Smooth muscle cell (in vitro differentiated cells): ENCODE data around the gene AUNIP. TPM values are rescaled to one million over a fixed set of nuclear protein-coding genes. Genes with fewer than 3 reads are reported as not detected.

Experiments used
- DNase-seq: peaks from one replicate; lab custom pipeline; 2025; ENCODE audit not compliant: unreplicated experiment; lab: John Stamatoyannopoulos, UW
- H2AFZ ChIP-seq: fragments of 200-600 bp; sonication (generic); 2 replicates; pipeline ENCODE4 v1.6.0; 2016; ENCODE audit warnings: antibody characterized with exemption, low read depth, mild to moderate bottlenecking
- H3F3A ChIP-seq: fragments of 200-600 bp; sonication (generic); 2 replicates; pipeline ENCODE4 v1.6.0; 2017; ENCODE audit warnings: antibody characterized with exemption, low read depth
- H3K27ac ChIP-seq: fragments of 200-600 bp; sonication (generic); 2 replicates; pipeline ENCODE4 v1.5.1; 2016; ENCODE audit warnings: low read depth, mild to moderate bottlenecking
- H3K27me3 ChIP-seq: fragments of 200-600 bp; sonication (generic); 2 replicates; pipeline ENCODE4 v1.6.1; 2016; ENCODE audit warnings: low read depth, mild to moderate bottlenecking
- H3K36me3 ChIP-seq: fragments of 200-600 bp; sonication (generic); 2 replicates; pipeline ENCODE4 v1.5.1; 2016; ENCODE audit warnings: low read depth
- H3K4me1 ChIP-seq: fragments of 200-600 bp; sonication (generic); 2 replicates; pipeline ENCODE4 v1.5.1; 2016; ENCODE audit warnings: low read depth
- H3K4me2 ChIP-seq: fragments of 200-600 bp; sonication (generic); 2 replicates; pipeline ENCODE4 v1.6.0; 2016; ENCODE audit warnings: mild to moderate bottlenecking
- H3K4me3 ChIP-seq: fragments of 200-600 bp; sonication (generic); 2 replicates; pipeline ENCODE4 v1.5.1; 2016; ENCODE audit warnings: mild to moderate bottlenecking
- H3K79me2 ChIP-seq: fragments of 200-600 bp; sonication (generic); 2 replicates; pipeline ENCODE4 v1.6.0; 2016; ENCODE audit warnings: low read depth, mild to moderate bottlenecking
- H3K9ac ChIP-seq: fragments of 200-600 bp; sonication (generic); 2 replicates; pipeline ENCODE4 v1.6.0; 2016; ENCODE audit warnings: low read depth
- H3K9me3 ChIP-seq: fragments of 200-600 bp; sonication (generic); replicated peaks from 2 replicates; pipeline ENCODE4 v1.5.1; 2016; ENCODE audit warnings: low read depth
- H4K20me1 ChIP-seq: fragments of 200-600 bp; sonication (generic); 2 replicates; pipeline ENCODE4 v1.6.0; 2016; ENCODE audit warnings: low read depth
- WGBS: methylation state at CpG from one replicate; pipeline ENCODE4 v1.1.7; 2016; ENCODE audit warnings: low lambda C conversion rate; 5-methylcytosine and 5-hydroxymethylcytosine counted together
- polyA plus RNA-seq: library from polyadenylated mRNA; unstranded; fragments of >200 nt; fragmentation: Nextera tagmentation; extraction: Ambion mirVana; gene quantifications from 2 replicates; pipeline ENCODE4 v1.2.1, GENCODE V29; 2016
- total RNA-seq: library from RNA; depleted of rRNA; stranded (reverse); fragments of >200 nt; gene quantifications from 2 replicates; pipeline ENCODE4 v1.2.3, GENCODE V29; 2014
- TF ChIP-seq, protein P1 (sequence below): fragments of 200-600 bp; sonication (generic); IDR thresholded peaks from 2 replicates; pipeline ENCODE4 v1.5.1; 2017; ENCODE audit warnings: borderline replicate concordance, mild to moderate bottlenecking, antibody characterized with exemption; ENCODE audit not compliant: insufficient read depth, poor library complexity, severe bottlenecking

AUNIP gene
- total and polyA plus RNA-seq, 2 experiments from 2014 or later, result 0.18 to 1.3 TPM

DNA sequence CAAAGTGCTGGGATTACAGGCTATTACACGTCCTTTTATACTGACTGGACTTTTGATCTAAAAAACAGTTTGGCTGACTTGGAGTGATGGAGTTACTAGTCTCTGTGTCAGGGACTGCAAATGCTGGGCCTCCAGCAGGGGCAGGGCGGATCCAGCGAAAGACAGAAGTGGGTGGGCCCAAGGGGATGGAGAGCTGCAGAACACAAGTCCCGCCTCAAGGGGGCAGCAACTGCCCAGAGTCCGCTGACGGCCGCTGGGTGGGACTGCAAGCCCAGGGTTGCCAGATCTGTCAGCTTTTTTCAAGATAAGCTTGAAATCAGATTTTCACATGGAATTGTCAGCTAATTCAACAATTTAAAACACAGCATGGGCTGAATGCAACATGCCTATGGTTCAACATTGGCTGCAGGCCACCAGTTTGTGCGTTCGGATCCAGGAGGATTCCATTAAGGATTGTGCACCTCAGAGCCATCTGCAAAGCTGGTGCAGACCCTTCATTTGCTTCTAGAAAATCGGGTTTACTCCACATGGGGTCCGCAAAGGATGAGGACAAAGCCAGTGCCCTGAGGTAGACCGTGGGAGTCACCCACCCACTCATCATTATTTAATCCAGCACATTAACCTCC, 36.2 kb upstream of the AUNIP start:
- Histone ChIP-seq H3K4me1 (peaks cover 22% of the 10 kb centered on the region), H3K9me3 (no peaks in the 10 kb centered on the region), H2AFZ (no peak overlapping the region), H3K36me3 (no peaks in the 10 kb centered on the region), H3K79me2 (peaks cover 5% of the 10 kb centered on the region), H3F3A (peaks cover 20% of the 10 kb centered on the region), H3K4me2 (peak overlapping the region; percentile 24), H4K20me1 (no peaks in the 10 kb centered on the region), H3K27ac (no peak overlapping the region), H3K9ac (no peak overlapping the region), H3K4me3 (no peak overlapping the region), H3K27me3 (no peaks in the 10 kb centered on the region)
- peak; percentile 76 for DNase-seq
- WGBS, result 20% methylated on average over 12 of the region's 12 CpGs
- TF ChIP-seq, protein P1, sequence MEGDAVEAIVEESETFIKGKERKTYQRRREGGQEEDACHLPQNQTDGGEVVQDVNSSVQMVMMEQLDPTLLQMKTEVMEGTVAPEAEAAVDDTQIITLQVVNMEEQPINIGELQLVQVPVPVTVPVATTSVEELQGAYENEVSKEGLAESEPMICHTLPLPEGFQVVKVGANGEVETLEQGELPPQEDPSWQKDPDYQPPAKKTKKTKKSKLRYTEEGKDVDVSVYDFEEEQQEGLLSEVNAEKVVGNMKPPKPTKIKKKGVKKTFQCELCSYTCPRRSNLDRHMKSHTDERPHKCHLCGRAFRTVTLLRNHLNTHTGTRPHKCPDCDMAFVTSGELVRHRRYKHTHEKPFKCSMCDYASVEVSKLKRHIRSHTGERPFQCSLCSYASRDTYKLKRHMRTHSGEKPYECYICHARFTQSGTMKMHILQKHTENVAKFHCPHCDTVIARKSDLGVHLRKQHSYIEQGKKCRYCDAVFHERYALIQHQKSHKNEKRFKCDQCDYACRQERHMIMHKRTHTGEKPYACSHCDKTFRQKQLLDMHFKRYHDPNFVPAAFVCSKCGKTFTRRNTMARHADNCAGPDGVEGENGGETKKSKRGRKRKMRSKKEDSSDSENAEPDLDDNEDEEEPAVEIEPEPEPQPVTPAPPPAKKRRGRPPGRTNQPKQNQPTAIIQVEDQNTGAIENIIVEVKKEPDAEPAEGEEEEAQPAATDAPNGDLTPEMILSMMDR, result peak; percentile 96

DNA sequence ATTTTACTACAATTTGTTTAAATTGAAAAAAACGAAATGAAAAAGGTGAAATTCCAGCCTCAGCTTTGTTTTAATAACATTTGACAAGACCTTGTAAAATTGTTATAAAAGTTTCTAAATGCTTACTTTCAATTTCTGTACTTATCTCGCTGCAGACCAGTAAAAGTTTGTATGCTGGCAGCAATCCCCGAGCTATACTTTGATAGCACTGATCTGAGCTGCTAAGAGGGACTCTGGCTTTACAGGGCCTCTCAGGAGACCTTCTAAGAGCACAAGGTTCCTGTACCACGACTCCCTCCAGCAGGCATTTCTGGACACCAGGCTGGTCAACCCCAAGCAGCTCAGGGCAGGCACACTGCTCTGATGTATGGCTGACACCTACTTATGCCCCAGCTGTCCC, 33.9 kb upstream of the AUNIP start:
- no peak overlapping the region for H3K4me3 ChIP-seq
- no peak overlapping the region for H3K9ac ChIP-seq
- H3K9me3 ChIP-seq, result no peaks in the 10 kb centered on the region
- TF ChIP-seq, protein P1, result no peak
- H3K79me2 ChIP-seq, result no peaks in the 10 kb centered on the region
- H3K4me1 ChIP-seq, result peaks cover 30% of the 10 kb centered on the region
- DNase-seq, result no peak
- whole genome bisulfite sequencing, result 22% methylated on average over 4 of the region's 4 CpGs
- no peaks in the 10 kb centered on the region for H4K20me1 ChIP-seq
- H2AFZ ChIP-seq, result no peak overlapping the region
- H3K36me3 ChIP-seq, result no peaks in the 10 kb centered on the region
- no peaks in the 10 kb centered on the region for H3K27me3 ChIP-seq
- peaks cover 20% of the 10 kb centered on the region for H3F3A ChIP-seq
- peak overlapping the region; percentile 88 for H3K27ac ChIP-seq
- H3K4me2 ChIP-seq, result peak overlapping the region; percentile 74

DNA sequence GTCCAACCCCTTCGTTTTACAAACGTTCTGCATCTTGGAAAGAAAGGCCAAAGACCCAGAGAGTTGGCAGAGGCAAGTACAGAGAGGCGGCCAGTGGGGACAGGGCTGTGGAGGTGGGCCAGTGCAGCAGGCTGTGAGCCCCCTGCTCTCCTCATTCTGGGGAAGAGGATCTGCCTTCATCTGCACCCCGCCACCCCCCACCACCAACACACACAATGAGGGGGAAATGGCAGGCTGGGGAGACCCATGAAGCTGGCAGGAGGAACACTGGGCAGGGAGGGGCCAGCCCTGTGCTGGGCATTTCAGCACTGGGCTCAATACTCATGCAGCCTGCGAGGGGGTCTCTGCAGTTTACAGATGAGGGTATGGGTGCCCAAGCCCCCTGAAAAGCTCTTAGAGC, 32.3 kb upstream of the AUNIP start:
- Histone ChIP-seq H3F3A (peaks cover 20% of the 10 kb centered on the region), H3K9ac (peak overlapping the region; percentile 13), H3K36me3 (no peaks in the 10 kb centered on the region), H3K4me3 (no peak overlapping the region), H3K27me3 (no peaks in the 10 kb centered on the region), H3K4me2 (peak overlapping the region; percentile 74), H3K4me1 (peaks cover 30% of the 10 kb centered on the region), H2AFZ (no peak overlapping the region), H4K20me1 (no peaks in the 10 kb centered on the region), H3K27ac (peak overlapping the region; percentile 88), H3K9me3 (no peaks in the 10 kb centered on the region), H3K79me2 (no peaks in the 10 kb centered on the region)
- TF ChIP-seq, protein P1, result no peak
- no peak for DNase-seq
- 92% methylated on average over 5 of the region's 5 CpGs for WGBS
